NCI-H146 treated with DMSO at 0.1 percent for 48 hours (cell line): ENCODE measurements around the gene CNTLN.
A peak's percentile ranks its signal among the peaks of the same experiment; 100 is the strongest.
"Not testable (repeated sequence)": the region's sequence is repeated elsewhere in the genome, so short reads cannot be mapped to it uniquely, and the experiment has no call there.

Experiments
- DNase-seq: peaks from one replicate; lab custom pipeline; 2025; ENCODE audit not compliant: unreplicated experiment; lab: John Stamatoyannopoulos, UW

The CNTLN gene

GRCh38 chr9:17291766-17292165, 156.9 kb downstream of the CNTLN start:
- no peak for DNase-seq

DNA sequence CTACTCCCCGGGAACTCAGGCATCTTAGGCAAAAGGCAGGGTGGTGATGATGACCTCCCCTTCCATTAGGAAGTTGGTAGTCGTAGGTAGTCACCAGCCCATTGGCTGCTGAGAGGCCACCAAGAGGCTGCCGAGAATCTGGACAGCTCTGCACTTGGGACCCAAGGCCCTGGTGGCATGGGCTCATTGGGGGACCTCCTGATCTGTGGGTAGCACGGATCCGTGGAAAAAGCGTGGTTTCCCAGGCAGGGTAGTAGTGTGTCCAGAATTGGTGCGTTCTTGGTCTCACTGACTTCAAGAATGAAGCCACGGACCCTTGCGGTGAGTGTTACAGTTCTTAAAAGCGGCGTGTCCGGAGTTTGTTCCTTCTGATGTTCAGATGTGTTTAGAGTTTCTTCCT, 158.8 kb downstream of the CNTLN start:
- DNase-seq, result no peak

- DNase-seq, result no peak
These were observed 160.2 kb downstream of the CNTLN start for GRCh38 chr9:17294822-17295624.

DNA sequence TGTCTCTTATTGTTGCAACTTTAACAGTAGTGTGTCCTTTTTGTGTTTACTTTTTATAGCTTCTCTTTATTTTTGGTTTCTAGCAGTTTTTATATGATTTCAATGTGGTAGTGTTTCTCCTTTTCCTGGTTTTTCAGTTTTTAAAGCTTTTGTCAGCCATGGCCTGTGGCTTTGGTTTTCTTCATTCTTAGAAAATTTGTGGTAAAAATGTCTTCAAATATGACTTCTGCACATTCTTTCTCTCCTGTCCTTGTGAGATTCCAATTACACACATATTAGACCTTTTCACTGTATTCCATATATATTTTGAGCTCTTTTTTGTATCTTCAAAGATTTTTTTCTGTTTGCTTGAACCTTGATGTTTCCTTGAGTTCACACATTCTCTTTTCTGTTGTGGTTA, 180.5 kb downstream of the CNTLN start:
- no peak for DNase-seq

DNA sequence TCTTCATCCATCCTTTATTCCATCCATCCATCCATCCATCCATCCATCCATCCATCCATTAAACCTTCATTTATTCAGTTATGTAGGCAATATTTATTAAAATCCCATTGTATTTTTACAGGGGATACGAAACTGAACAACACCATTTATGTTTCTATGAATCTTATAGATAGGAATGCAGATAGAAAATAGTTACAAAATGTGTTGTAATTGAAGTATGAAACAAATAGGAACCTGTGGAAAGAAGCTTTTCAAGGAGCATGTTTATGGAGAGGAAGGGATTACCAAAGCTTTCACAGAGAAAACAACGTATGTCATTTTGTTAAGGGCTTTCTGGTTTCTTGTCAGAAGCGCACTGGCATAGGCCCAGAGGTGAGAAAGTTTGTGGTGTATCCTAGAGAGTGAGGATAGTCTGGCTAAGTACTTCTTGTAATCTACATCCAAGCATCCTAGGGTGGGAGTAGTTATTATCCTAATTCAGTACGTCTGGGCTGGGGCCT, 184.0 kb downstream of the CNTLN start:
- no peak for DNase-seq

- no peak for DNase-seq
These were observed 185.0 kb downstream of the CNTLN start for GRCh38 chr9:17319864-17320263.

GRCh38 chr9:17322882-17323864, 188.3 kb downstream of the CNTLN start:
- no peak for DNase-seq

- no peak for DNase-seq
These were observed 193.5 kb downstream of the CNTLN start for GRCh38 chr9:17328331-17328730.

- no peak for DNase-seq
These were observed 195.3 kb downstream of the CNTLN start for GRCh38 chr9:17330097-17330496.

DNA sequence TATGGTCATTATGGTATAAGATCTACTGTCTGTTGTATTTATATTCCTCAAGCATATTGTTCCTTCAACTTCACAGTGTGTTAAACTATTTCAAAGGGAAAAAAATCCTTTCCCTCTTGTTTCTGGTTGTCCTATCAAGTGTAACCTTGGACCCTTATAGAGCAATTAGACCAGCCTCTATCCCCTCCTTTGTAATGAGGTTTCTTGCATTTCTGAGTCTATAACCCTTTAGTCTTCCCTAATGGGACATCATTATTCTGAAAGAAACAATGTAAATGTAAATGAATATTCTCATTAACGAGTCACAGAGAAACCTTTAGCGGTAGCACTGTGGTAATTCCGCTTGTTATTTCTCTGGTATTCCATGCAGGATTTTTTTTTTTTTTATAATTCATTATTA, 197.3 kb downstream of the CNTLN start:
- no peak for DNase-seq

DNA sequence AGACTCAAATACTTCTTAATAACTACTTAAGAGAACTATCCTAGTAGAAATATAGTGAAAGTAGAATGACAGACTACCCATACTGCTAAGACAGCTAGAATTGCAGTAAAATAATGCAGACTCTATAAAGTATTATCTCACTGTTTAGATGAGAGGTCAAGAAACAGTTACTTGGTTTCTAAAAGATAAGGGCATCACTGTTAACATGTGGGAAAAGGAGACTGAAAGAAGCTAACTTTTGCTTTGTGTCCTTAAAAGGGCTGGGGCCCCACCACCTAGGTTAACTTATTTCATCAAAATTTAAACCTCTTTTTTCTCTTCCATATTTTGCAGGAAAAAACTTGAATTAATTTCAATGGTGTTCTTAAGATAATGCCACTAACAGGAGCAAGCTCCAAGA, 204.3 kb downstream of the CNTLN start:
- DNase-seq, result no peak

DNA sequence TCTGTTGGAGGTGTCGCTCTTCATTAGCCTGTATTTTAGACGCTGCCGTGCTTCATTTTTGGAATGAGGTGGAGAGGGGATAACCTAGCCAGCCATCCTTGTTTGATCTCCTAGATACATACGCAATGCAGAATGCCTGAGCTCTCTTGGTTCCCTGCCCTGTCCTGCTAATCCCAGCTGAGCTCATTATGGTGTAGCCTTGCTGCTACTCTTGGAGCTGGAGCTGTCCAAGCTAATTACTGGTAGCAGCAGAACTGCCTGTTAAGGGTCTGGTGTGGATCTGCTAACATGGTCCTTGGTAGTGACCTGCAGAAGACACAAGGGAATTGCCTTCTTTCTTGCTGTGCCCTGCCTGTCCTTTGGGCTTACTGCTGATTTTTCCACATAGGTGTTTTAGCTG, 207.9 kb downstream of the CNTLN start:
- no peak for DNase-seq

DNA sequence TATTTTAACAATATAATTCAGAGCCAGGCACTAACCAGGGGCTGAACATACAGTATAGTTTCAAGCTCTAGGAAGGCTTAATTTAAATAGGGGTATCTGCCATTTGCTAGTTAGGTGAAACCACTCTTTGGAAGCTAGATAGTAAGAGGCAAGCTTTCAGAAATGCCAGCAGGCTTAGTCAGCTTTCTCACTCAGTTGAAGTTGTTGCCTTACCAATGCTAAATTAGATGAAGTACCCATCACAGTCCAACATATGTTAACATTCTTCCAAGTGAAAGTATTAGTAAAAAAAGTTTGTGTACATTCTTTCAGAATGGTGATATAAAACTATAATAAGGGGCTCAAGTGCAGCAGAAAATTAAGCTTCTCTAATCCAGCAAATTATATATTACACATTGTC, 215.0 kb downstream of the CNTLN start:
- DNase-seq, result no peak

DNA sequence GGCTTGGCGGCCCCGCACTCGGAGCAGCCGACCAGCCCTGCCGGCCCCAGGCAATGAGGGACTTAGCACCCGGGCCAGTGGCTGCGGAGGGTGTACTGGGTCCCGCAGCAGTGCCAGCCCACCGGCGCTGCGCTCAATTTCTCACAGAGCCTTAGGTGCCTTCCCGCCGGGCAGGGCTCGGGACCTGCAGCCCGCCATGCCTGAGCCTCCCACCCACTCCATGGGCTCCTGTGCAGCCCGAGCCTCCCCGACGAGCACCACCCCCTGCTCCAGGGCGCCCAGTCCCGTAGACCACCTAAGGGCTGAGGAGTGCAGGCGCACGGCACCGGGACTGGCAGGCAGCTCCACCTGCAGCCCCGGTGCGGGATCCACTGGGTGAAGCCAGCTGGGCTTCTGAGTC, 219.2 kb downstream of the CNTLN start:
- DNase-seq, result not testable (repeated sequence)

- no peak for DNase-seq
These were observed 226.5 kb downstream of the CNTLN start for GRCh38 chr9:17361378-17361777.

DNA sequence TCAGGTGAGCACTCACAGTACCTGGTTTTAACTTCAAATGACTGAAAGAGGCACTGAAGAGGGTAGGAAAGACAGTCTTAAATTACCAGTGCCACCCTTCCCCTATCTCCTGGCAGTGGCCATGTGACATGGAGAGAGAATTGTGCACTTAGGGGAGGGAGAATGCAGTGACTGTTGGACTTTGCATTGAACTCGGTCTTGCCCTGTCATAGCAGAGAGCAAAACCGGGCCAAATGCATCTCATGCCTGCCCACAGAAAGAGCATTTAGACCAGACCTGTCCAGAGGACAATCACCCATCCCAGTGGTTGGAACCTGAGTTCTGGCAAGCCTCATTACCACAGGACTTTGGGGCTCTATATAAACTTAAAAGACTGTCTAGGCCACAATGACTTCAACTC, 232.2 kb downstream of the CNTLN start:
- DNase-seq, result no peak

GRCh38 chr9:17380126-17380861, 245.5 kb downstream of the CNTLN start:
- no peak for DNase-seq

DNA sequence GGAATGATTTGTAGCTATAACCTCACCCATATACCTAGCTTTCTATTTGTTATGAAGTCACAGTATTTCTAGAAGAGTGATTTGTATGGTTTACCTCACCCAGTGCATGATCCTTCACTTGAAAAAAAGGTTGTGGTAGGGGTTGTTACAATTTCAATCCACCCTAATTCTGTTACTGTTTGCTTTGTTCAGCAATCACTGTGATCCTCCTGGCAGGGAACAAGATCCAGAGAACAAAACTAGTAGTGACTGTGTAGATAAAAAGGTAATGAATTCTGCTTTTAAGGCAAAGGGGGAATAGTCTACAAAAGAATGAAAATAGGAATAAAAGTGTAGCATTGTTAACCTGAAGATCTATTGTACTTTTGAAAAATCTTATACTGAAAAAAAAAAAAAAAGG, 252.7 kb downstream of the CNTLN start:
- DNase-seq, result peak; percentile 26

GRCh38 chr9:17389026-17389425, 254.2 kb downstream of the CNTLN start:
- no peak for DNase-seq

DNA sequence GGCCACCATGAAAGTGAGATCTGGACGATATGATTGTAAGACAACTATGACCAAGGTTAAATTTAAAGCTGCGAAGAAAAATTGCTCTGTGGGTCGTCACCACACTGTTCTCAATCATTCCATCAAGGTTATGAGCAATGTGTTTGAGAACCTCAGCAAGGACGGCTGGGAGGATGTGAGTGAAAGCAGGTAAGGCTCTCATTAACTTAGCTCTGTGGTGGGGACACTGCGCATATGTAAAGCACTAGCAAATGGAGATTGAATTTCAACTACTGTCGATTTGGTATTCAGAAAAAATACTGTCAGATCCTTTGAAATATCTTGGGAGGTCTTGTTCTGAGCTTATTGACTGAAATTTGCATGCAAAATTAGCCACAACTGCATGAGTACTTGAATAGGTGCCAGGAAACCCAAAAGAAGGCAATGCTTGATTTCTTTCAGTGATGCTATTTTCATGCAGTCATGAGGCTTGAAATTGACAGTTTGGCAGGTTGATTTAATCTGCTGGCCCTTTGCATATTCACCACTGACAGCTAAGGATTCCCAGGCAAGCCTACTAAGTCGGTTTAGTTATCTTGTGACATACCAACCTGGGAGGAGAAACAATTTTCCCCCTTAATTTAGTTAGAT, 260.2 kb downstream of the CNTLN start:
- DNase-seq, result no peak
